Sigmoid colon (tissue), 4 donors: ENCODE data around the gene ALG3.

Experiments used
- CTCF ChIP-seq, 4 experiments: fragments of 450-650 bp in 3 of 4; fragments of 200-600 bp in 1 of 4; IDR thresholded peaks; one replicate each; pipeline ENCODE4 v1.5.1; 2016 to 2019; ENCODE audit warnings: antibody characterized with exemption in 4 of 4, mild to moderate bottlenecking in 3 of 4, moderate library complexity in 2 of 4
- EP300 ChIP-seq, 4 donors: sonication (generic); formaldehyde crosslinking; IDR thresholded peaks; one replicate each; pipeline ENCODE4 v1.6.1; 2017; ENCODE audit warnings: antibody characterized with exemption in 4 of 4
- POLR2A ChIP-seq, 2 donors: fragments of 450-650 bp; IDR thresholded peaks; one replicate each; pipeline ENCODE4 v1.6.1; 2016; ENCODE audit warnings: antibody characterized with exemption in 2 of 2, mild to moderate bottlenecking in 2 of 2, moderate library complexity in 2 of 2
- POLR2AphosphoS5 ChIP-seq, 4 donors: sonication (generic); formaldehyde crosslinking; IDR thresholded peaks; one replicate each; pipeline ENCODE4 v1.6.1; 2017; ENCODE audit warnings: antibody characterized with exemption in 4 of 4

GRCh38 chr3:184261854-184262763 lies 13.3 kb upstream of the ALG3 start:
- TF ChIP-seq CTCF (IDR thresholded peaks at IDR 0.05) (no peak), POLR2A (IDR thresholded peaks at IDR 0.05) (no peak), POLR2AphosphoS5 (IDR thresholded peaks at IDR 0.05) (no peak), EP300 (IDR thresholded peaks at IDR 0.05) (no peak)
